ENCODE measurements around the gene CBR3.

DNA sequence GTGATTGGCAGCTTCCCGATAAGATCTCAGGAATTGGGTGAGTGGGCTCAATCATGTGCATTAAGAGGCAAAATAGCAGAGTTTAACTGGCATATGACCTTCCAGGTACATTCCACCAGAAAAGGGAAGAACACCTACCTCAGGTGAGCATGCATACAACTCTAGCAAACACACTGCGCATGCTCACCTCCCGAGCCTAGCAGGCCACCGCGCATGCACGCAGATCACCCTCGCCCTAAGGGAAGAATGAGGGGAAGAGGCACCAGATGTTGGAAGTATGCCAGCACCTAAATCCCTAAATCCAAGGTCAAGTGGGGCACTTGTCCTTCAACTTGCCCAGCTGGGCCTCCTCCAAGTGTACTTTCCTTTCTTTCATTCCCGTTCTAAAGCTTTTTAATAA lies 23.6 kb upstream of the CBR3 start:
- TF ChIP-seq, protein P1, sequence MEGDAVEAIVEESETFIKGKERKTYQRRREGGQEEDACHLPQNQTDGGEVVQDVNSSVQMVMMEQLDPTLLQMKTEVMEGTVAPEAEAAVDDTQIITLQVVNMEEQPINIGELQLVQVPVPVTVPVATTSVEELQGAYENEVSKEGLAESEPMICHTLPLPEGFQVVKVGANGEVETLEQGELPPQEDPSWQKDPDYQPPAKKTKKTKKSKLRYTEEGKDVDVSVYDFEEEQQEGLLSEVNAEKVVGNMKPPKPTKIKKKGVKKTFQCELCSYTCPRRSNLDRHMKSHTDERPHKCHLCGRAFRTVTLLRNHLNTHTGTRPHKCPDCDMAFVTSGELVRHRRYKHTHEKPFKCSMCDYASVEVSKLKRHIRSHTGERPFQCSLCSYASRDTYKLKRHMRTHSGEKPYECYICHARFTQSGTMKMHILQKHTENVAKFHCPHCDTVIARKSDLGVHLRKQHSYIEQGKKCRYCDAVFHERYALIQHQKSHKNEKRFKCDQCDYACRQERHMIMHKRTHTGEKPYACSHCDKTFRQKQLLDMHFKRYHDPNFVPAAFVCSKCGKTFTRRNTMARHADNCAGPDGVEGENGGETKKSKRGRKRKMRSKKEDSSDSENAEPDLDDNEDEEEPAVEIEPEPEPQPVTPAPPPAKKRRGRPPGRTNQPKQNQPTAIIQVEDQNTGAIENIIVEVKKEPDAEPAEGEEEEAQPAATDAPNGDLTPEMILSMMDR (IDR thresholded peaks at IDR 0.05; ENCODE audit: insufficient read depth, low read depth, low read length) = no peak
- TF ChIP-seq EZH2 (IDR thresholded peaks at IDR 0.05; ENCODE audit: insufficient read depth, low read length) = no peak
